OCI-LY1 (cell line): ENCODE measurements around the gene GPRC5C.

Source experiments
- EZH2 ChIP-seq: fragments of 200-600 bp; sonication (generic), shearing (Covaris generic); IDR thresholded peaks from 2 replicates; pipeline ENCODE4 v1.8.0; 2017; ENCODE audit warnings: borderline replicate concordance, mixed run types, mild to moderate bottlenecking, antibody characterized with exemption, low read length, moderate library complexity, mixed read lengths
- TF ChIP-seq, protein P1 (sequence below): fragments of 200-600 bp; sonication (generic), shearing (Covaris generic); IDR thresholded peaks from 2 replicates; pipeline ENCODE4 v1.5.1; 2017; ENCODE audit warnings: mild to moderate bottlenecking, antibody characterized with exemption, low read length, moderate library complexity, mixed read lengths

- TF ChIP-seq, protein P1, sequence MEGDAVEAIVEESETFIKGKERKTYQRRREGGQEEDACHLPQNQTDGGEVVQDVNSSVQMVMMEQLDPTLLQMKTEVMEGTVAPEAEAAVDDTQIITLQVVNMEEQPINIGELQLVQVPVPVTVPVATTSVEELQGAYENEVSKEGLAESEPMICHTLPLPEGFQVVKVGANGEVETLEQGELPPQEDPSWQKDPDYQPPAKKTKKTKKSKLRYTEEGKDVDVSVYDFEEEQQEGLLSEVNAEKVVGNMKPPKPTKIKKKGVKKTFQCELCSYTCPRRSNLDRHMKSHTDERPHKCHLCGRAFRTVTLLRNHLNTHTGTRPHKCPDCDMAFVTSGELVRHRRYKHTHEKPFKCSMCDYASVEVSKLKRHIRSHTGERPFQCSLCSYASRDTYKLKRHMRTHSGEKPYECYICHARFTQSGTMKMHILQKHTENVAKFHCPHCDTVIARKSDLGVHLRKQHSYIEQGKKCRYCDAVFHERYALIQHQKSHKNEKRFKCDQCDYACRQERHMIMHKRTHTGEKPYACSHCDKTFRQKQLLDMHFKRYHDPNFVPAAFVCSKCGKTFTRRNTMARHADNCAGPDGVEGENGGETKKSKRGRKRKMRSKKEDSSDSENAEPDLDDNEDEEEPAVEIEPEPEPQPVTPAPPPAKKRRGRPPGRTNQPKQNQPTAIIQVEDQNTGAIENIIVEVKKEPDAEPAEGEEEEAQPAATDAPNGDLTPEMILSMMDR, result peak; percentile 62
- no peak for TF ChIP-seq EZH2
Measured at GRCh38 chr17:74437702-74438101, 5.8 kb downstream of the GPRC5C start.
